Stimulated activated CD4-positive, alpha-beta T cell treated with anti-CD3 and anti-CD28 coated beads, TNF-alpha, amount 100 ng/mL, for 48 hours (primary cell): ENCODE results near the gene PIP.
"Not testable (repeated sequence)": the region's sequence is repeated elsewhere in the genome, so short reads cannot be mapped to it uniquely, and the experiment has no call there.

Experiments
- DNase-seq, 3 donors: peaks; one replicate each; pipeline ENCODE4 v3.0.0-alpha.2; 2020; ENCODE audit warnings: low read depth in 3 of 3

The PIP gene

GRCh38 chr7:143131781-143132180 is at the start of gene PIP:
Gene PIP, plus strand, starts transcription at chr7:143132077. Its CDS starts 40 bp downstream, at chr7:143132117.
- DNase-seq: no peak

- DNase-seq: no peak
Observed at GRCh38 chr7:143085109-143085508, 46.8 kb upstream of the PIP start.

GRCh38 chr7:143085610-143086009 is 46.3 kb upstream of the PIP start:
- DNase-seq: not testable (repeated sequence)

GRCh38 chr7:143088549-143089231 is 43.2 kb upstream of the PIP start:
- DNase-seq: not testable (repeated sequence)

- DNase-seq: no peak
Observed at GRCh38 chr7:143096146-143096545, 35.7 kb upstream of the PIP start.

- DNase-seq: not testable (repeated sequence)
Observed at GRCh38 chr7:143099579-143099978, 32.3 kb upstream of the PIP start.

- no peak for DNase-seq
Observed at GRCh38 chr7:143104759-143105158, 27.1 kb upstream of the PIP start.

GRCh38 chr7:143108019-143108418 is 23.9 kb upstream of the PIP start:
- not testable (repeated sequence) for DNase-seq

GRCh38 chr7:143117395-143117794 is 14.5 kb upstream of the PIP start:
- no peak for DNase-seq

GRCh38 chr7:143120691-143121405 is 11.0 kb upstream of the PIP start:
- DNase-seq: no peak

- not testable (repeated sequence) for DNase-seq
Observed at GRCh38 chr7:143123326-143123725, 8.6 kb upstream of the PIP start.

GRCh38 chr7:143126146-143126545 is 5.7 kb upstream of the PIP start:
- no peak for DNase-seq

- no peak for DNase-seq
Observed at GRCh38 chr7:143129051-143129450, 2.8 kb upstream of the PIP start.

GRCh38 chr7:143129477-143129876 is 2.4 kb upstream of the PIP start:
- DNase-seq: no peak

- DNase-seq: no peak
Observed at GRCh38 chr7:143130541-143130940, 1.3 kb upstream of the PIP start.

GRCh38 chr7:143147070-143147469 is 15.2 kb downstream of the PIP start:
- DNase-seq: no peak

GRCh38 chr7:143148050-143148449 is 16.2 kb downstream of the PIP start:
- DNase-seq: no peak

GRCh38 chr7:143148651-143149050 is 16.8 kb downstream of the PIP start:
- DNase-seq: no peak

- not testable (repeated sequence) for DNase-seq
Observed at GRCh38 chr7:143150696-143151095, 18.8 kb downstream of the PIP start.

GRCh38 chr7:143158617-143159016 is 26.7 kb downstream of the PIP start:
- not testable (repeated sequence) for DNase-seq

- no peak for DNase-seq
Observed at GRCh38 chr7:143171697-143172096, 39.8 kb downstream of the PIP start.

- no peak for DNase-seq
Observed at GRCh38 chr7:143172354-143172753, 40.5 kb downstream of the PIP start.

GRCh38 chr7:143176128-143176527 is 44.3 kb downstream of the PIP start:
- DNase-seq: no peak
